HG03135 (cell line): ENCODE measurements around the gene HYAL3.
"Not testable (repeated sequence)": the region's sequence is repeated elsewhere in the genome, so short reads cannot be mapped to it uniquely, and the experiment has no call there.

Experiments
- ATAC-seq: cut with Tn5 transposase; IDR thresholded peaks from one replicate; pipeline ENCODE4 v1.9.1; 2021; ENCODE audit warnings: mild to moderate bottlenecking, moderate library complexity; ENCODE audit not compliant: unreplicated experiment

The HYAL3 gene

DNA sequence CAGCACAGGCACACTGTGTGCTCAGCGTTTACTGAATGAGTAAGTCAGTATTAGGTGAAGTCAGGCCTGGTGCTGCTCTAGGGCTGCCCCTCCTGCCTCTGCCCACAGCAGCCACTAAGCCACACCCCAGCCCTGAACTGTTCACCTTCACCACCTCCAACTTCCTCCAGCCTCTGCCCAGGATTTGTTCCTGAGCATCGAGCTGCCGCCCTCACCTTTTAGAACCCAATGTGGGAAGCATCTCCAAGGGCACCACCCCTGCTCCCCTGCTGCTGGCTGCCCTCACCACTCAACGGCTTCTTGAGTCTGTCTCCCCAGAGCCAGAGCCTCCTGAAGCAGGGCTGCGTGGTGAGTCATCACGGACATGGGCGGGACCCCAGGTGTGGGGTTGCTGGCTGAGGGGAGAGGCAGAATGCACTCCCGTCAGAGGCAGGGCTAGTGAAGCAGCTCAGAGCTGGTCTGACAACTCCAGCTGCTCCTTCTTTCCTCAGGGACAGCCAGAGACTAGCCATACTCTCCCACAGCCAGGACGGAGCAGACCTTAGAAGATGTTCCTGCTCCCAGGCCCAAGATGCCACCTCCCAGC is 17.5 kb upstream of the HYAL3 start:
- no peak for ATAC-seq

DNA sequence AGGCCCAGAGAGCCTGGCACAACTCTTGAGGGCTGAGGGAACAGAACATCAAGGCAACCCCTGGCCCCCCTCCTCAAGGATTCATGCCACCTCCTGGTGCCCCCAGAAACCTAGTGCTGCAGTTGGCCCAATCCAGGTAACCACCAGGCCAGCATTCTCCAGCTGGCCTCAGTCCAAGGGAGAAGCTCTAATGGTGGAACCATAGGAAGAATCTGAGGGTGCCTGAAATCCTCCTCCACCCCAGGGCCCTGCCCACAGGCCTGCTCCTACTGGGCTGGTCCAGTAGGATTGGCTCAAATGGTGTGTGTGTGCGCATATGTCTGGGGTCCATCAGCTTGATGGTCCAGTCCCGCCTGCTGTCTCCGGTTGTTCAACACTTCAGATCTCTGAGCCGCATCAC is 15.6 kb upstream of the HYAL3 start:
- ATAC-seq, result no peak

DNA sequence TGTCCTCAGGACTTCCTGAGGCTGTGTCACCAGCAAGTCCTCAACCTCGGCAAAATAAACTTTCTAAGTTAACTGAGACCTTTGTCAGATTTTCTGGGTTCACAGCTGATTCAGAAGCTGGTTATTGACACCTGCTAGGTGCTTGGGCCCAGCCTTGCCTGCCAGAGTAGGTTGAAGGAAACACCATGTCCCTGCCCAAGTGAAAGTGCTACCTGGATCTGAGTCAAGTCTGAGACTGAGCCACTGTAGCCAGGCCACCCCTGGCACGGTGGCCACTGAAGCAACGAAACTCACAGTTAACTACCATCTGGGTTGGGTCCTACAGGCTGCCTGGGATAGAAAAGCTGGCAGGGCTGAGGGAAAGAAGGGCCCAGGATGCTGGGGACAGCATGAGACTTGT is 15.1 kb upstream of the HYAL3 start:
- ATAC-seq, result no peak

DNA sequence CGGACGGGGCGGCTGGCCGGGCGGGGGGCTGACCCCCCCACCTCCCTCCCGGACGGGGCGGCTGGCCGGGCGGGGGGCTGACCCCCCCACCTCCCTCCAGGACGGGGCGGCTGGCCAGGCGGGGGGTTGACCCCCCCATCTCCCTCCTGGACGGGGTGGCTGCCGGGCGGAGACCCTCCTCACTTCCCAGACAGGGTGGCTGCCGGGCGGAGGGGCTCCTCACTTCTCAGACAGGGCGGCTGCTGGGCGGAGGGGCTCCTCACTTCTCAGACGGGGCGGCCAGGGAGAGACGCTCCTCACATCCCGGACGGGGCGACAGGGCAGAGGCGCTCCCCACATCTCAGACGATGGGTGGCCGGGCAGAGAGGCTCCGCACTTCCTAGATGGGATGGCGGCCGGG is 12.8 kb upstream of the HYAL3 start:
- not testable (repeated sequence) for ATAC-seq

DNA sequence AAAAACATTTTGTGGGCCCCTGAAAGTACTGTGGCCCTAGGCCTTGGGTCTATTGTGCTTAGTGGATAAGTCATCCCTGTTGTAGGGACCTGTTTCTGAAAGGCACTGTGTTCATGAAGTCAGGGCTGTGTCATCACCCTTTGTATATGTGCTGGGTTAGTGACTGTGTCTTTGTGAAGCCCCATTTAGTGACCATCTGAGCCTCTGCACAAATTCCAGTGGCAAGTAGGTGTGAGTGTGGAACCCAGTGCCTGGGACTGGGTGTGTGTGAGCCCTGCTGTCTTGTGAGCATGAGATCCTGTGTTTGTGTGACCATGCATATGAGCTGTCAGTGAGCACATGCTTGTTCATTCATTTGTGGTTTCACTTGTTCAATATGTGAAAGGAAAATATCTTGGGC is 5.4 kb upstream of the HYAL3 start:
- no peak for ATAC-seq

DNA sequence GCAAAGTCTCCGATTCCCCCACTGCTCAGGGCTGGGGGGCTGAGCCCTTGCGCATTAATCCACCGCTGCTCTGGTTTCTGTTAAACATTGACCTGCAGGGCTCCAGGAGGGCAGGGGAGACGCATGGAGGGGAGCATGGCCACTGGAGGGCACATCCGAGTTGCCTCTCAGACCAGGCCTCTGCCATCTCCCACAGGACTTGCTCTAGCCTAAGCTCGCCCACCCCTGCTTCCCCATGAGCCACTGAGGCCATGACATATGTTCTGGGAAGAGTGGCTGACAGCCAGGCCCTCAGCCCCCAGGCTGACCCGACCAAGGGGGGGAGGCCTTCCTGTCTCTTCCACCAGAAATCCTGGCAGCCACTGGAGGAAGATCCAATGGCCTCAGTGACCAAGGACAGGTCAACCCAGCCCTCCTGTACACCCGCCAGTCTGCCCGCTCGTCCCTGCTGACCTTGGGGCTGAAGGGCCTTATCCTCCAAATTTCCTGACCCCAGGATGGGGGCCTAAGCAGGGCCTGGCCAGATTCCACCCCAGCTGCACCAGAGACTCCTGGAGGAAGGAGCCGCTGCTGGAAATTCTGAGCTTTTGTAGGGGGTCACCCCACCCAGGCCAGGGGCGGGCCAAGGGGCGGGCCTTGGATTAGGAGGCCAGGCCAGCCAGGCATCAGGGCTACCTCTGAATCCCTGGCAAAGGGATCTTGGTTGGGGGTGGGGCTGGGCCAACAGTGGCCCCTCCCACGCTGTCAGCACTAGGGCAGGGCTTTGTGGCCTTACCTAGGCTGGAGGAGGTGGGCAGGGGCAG is 4.0 kb upstream of the HYAL3 start, which contains the start of gene HYAL1:
Gene HYAL1, minus strand, starts transcription at position 562 of the 803 bp plus-strand sequence. CDS start 618 bp downstream, outside the sequence.
- ATAC-seq, result no peak

DNA sequence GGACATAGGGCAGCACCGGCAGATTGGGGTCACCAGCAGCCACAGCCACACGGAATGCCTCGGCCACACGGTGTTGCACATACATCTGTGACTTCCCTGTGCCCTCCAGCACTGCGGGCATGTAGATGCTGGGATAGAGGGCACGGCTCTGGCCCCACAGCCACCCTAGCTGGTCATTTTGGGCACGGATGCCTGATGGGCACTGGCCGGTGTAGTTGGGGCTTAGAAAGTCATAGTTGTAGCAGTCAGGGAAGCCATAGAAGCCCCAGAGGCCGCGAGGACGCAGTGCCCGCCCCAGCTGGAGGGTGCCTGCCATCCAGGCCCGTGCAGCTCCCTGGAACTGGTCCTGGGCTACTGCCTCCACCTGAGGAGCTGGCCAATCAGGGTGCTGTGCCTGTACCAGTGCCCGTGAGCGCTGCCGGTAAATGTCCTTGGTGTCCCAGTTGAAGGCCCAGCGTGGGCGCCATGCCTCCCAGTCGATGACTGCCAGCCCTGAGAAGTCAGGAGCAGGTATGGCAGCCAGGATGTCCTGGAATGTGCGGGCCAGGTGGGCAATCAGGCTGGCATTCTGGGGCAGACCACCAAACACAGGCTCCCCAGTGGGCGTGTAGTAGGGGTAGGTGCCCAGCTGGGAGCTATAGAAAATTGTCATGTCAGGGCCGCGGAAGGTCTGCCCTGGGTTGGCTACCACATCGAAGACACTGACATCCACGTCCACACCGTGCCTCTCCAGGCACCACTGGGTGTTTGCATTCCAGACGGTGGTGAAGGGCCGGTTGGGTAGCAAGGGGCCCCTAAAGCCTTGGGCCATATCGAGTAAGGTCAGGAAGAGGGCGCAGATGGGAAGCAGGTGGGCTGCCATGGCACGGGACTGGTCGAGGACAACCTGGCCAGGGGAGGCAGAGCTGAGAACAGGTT is 3.1 kb upstream of the HYAL3 start:
- ATAC-seq, result no peak

DNA sequence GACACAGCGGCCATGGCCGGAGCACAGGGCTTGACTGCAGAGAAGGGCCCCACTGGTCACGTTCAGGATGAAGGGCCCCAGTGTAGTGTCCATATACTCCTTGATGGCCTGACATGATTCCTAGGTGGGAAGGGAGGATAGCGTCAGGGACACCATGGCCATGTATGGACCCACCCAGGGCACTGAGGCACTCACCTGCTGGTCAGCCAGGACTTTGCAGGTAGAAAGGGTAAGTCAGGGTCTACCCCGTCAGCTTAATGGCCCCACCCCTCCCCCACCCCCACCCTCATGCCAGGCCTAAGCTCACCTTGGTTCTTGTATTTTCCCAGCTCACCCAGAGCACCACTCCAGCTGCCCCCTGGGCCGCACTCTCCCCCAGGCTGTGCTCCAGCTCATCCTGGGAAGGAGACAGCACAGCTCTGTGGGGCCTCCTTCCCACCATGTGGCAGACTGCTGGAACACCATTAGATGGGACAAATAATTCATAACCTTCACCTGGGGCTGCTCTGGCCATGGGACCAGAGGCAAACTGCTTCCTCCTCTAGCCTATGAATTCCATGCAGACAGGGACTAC is 1.6 kb upstream of the HYAL3 start:
- ATAC-seq, result no peak

DNA sequence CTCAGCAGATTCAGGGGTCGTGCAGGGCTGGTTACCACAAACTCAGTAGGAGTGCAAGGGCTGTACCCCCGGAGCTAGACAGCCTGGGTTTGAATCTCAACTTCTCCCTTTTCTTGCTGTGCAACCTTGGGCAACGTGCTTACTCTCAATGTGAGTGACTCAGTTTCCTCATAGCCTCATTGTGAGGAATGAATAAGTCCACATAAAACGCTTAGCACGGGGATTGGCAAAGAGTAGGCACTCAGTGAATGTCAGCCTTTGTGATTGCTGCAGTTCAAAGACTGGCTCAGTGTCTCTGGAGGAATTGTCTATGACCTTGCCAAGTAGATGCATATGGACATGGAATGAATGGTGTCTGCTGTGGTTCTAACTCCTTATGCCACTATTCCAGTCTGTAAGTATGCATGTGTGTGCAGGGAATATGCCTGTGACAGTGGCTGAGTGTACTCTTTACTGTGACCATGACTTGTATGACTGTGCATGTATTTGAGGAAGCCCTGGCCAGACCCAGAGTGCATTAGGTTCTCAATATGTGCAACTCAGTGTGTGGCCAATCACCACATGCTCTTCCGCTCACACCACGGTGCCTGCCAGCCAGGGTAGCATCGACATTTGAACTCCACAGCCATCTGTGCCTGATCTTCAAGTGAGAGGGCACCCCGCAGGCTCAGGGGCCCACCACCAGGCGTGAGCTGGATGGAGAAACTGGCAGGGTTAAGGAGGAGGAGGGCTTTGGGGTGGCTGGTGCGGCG is 900 bp upstream of the HYAL3 start:
- no peak for ATAC-seq

DNA sequence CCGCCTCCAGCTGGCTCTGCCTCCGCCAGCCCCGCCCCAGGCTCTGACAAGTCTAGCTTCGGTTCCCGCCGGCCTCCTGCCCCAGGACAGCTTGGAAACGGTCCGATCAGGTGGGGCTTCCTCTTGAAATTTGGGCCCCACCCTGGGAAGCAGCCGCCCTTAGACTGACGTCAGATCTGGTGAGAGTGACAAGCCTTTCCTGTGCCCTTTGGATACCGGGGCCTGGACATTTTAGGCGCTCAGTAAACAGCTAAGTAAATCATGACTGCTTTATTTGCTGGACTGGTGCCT is 378 bp upstream of the HYAL3 start:
- ATAC-seq, result no peak

DNA sequence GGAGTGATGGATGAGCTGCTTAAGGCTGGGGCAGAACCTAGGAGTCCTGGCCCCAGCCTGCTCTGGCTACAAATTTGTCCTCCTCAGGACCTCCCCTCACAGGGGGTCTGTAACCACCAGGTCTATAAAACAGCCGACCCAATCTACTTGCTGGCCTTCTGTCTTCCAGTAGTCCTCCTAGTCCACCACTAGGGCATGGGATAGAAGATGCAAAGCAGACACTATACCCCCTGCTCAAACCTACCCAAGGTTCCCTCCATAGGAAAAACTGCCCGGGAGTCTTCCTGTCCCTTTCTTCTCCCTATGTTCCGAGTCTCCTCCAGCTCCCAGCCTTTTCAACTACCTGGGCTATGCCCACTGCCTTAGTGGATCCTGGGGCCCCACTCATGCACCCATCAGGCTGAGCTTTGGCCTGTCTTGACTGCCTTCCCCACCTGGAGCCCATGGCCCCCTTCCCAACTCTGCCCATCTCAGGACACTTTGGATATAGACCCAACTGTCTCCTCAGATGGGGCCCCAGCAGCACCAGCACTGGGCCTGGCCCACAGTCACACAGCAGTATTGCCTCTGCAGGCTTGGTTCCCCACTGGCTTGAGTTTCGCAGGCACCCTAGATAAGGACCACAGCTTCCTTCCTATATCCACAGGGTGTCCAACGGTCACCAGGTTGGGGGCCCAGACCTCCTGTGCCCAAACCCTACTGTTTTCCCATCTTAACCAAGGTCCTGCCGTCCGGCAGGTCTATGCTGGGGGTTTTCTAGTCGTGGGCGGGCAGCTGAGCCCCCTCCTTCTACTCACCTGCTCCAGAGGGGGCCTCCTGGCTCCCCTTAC is 1.1 kb downstream of the HYAL3 start:
- ATAC-seq, result no peak

DNA sequence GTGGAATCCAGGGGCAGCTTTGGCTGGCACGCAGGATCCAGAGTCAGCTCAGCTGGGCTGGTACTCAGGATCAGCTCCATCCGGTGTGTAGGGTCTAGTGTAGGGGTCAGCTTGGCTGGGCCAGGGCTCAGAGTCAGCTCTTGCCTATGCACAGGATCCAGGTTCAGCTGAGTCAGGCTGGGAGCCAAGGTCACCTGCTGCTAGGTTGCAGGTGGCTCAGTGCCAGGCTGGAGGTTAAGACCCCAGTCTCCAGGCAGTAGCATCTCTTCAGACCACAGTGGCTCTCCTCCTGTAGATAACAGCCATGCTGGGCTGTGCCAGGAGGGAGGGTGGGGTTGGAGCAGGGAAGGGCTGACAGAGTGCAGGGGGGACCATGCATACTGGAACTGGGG is 1.8 kb downstream of the HYAL3 start:
- no peak for ATAC-seq

DNA sequence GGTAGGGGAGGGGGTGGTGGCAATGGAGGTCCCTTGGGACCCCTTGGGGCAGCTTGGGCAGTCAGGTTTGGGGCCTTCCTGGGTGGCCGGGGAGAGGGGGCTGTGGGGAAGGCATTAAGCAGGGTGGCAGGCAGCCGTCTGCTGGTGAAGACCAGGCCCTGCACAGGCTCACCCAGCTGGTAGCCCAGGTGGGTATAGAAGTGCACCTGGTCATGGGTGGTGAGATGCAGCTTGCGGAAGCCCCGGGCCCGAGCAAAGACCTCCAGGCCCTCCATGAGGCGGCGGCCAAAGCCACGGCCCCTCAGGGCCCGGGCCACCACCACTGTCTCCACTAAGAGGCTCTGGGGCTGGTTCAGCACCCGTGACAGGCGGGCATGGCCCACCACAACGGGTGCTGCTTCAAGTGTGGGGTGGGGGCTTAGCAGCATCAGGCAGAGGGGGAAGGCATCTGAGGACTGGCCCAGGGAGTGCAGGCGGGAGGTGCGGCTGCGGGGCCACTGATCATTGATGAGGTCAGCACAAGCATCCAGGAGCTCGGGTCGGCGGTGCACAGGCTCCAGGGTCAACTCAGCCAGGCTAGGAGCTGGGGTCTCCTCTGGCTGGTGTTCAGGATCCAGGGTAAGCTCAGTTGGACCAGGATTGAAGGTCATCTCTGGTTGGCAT is 2.4 kb downstream of the HYAL3 start:
- no peak for ATAC-seq

DNA sequence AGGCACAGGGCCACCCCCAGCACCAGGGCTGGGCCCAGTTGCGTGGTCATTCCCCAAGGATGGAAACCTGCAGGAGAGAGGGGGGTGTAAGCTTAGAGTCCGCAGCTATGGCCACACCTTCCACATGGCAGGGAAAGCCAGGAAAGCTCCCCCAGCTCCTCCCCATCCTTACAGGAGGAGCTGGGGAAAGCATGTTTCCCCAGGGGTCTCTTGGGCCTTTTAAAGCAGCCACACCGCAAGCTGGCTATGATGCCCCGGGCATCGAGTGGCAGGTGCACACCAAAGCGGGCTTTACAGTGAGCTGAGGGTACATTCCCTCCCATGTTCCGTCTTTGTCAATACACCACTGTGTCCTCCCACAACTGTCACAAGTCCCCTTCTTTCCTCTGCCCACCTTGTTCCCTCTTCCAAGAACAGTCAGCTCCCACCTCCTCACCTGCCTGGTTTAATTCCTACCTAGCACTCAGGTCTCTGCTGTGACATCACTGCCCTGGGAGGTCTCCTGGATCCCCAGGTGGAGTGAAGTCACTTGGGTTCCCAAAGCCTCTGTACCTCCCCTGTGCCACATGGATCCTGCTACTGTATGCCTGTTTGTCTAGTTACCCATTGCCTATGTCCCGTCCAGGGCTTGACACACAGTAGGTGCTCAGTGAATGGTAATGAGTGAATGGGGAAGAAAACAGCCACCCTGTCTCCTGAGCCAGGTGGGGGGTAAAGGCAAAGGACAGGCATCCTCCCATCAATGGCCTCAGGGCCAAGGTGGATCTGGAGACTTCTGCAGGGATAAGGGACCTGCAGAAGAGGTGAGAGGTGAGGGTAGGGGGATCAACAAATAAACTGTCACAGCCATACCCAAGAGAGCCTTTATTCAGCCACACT is 3.4 kb downstream of the HYAL3 start:
- ATAC-seq, result no peak

DNA sequence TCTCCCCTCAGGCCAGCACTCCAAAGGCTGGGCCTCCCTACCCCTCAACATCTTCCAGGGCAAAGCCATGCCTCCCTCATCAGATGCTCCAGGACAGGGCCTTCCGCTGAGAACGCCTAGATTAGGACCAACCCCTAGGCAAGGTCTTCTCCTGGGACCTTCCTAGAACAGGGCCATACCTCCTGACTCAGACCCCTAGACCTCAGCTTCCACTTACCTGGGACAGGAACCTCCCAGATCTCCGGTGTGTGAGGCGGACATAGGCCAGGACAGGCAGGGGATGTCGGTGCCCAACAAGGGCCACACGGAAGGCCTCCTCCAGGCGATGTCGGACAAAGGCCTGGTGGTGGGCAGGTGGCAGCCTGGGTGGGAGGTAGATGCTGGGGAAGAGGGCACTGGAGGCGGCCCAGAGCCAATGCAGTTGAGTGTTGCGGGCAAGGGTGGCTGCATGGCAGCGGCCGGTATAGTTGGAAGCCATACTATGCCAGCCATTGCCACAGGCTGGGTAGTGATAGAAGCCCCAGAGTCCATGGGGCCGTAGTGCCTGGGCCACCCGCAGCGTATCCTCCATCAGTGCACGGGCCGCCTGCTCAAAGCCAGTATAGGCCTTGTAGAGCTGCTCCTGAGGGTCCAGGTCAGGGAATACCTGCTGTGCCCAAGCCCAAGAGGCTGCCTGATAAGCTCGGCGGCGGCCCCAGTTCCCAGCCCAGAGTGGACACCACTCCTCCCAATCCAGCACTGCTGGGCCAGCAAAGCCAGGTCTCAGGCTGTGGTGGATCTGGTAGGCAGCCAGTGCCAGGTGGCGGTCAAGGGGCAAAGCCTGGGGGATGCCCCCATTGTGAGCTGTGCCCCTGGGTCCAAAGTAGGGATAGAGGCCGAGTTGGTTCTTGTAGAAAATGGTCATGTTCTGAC is 4.5 kb downstream of the HYAL3 start:
- no peak for ATAC-seq

DNA sequence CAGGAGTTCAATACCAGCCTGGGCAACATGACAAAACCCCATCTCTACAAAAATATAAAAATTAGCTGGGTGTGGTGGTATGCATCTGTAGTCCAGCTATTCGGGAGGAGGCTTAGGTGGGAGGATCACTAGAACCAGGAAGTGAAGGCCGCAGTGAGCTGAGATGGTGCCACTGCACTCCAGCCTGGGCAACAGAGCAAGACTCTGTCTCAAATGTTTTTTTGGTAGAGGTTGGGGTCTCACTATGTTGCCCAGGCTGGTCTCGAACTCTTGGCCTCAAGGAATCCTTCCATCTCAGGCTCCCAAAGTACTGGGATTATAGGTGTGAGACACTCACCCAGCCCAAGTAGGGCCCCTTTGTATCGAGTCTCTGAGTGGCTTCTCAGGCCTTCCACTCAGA is 5.1 kb downstream of the HYAL3 start:
- ATAC-seq, result no peak

DNA sequence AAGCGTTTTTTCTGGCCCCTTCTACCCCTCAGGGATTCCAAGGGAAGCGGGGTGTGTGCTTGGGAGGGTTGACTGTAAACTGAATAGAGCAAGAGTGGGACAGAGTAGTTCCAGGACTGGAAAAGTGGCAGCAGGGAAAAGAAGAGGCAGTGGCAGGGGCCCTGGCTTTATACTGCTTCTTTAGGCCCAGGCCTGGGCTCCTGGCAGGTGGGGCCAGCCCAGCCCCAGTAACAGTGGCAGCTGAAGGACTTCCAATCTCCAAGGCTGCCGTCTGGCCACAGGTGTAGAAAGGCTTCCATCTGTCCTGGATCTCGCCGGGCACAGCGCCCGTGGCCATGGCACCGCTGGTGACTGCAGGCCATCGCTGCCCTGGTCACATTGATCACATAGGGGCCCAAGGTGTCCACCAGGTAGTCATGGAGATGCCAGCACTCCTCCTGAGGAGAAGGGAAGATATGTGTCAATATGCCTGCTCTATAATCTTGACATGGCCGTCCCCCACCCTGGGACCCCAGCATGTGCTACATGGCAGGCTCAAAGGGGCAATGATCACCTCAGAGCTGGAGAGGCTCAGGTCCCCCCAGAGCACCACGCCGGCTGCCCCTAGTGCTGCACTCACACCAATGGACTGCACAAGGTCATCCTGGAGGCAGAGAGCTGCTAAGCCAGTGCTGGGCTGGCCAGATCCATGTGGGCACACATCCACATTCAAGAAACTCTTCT is 6.0 kb downstream of the HYAL3 start:
- ATAC-seq, result no peak
